Panc1 (cell line): Measurements from ENCODE around the gene TAGLN2. TPM values are rescaled to one million over a fixed set of nuclear protein-coding genes. Genes with fewer than 3 reads are reported as not detected.

ENCODE experiments used
- ATAC-seq: fragments of 200-7000 bp; cut with Tn5 transposase; 2 replicates; pipeline ENCODE4 v1.9.1; 2020; ENCODE audit warnings: mild to moderate bottlenecking, moderate library complexity
- BruUV-seq: library from RNA; stranded (reverse); fragments of 400-500 nt; replicated peaks from 2 replicates; lab custom pipeline; 2021; lab: Mats Ljungman, UMichigan
- CTCF ChIA-PET: fragments of 300-600 bp; sonication (Branson Sonifier 250); formaldehyde crosslinking; loops from one replicate; lab custom pipeline; 2022; ENCODE audit warnings: antibody characterized with exemption; lab: Charles Lee
- POLR2A ChIA-PET: fragments of 300-600 bp; sonication (Branson Sonifier 250); formaldehyde crosslinking; loops from one replicate; lab custom pipeline; 2022; ENCODE audit warnings: antibody characterized with exemption; lab: Charles Lee
- DNase-seq: peaks from one replicate; pipeline ENCODE4 v3.0.0-alpha.2; 2010; ENCODE audit warnings: low read depth, low spot score
- H3K27ac ChIP-seq: 2 replicates; pipeline ENCODE4 v1.5.1; 2011; ENCODE audit warnings: mild to moderate bottlenecking, low read length, inconsistent platforms
- H3K27me3 ChIP-seq: fragments of 200-500 bp; sonication (Bioruptor generic); 2 replicates; pipeline ENCODE4 v1.6.0; 2014; ENCODE audit warnings: low read length, inconsistent platforms; ENCODE audit not compliant: control insufficient read depth, insufficient read depth
- H3K36me3 ChIP-seq: fragments of 200-500 bp; sonication (Bioruptor generic); 2 replicates; pipeline ENCODE4 v1.5.1; 2014; ENCODE audit warnings: inconsistent platforms, mild to moderate bottlenecking, low read length, moderate library complexity; ENCODE audit not compliant: control insufficient read depth, insufficient read depth
- H3K4me1 ChIP-seq: 2 replicates; pipeline ENCODE4 v1.5.1; 2011; ENCODE audit warnings: inconsistent platforms, mild to moderate bottlenecking, low read length, moderate library complexity; ENCODE audit not compliant: control insufficient read depth, insufficient read depth
- H3K4me3 ChIP-seq, 2 experiments: 2 replicates each; pipeline ENCODE4 v1.5.1; 2011 to 2012; ENCODE audit warnings: low read depth in 2 of 2, low read length in 2 of 2, mild to moderate bottlenecking in 2 of 2, inconsistent platforms in 1 of 2, moderate library complexity in 1 of 2
- H3K9me3 ChIP-seq: fragments of 200-500 bp; sonication (Bioruptor generic); 2 replicates; pipeline ENCODE4 v1.5.1; 2014; ENCODE audit warnings: low read depth, mild to moderate bottlenecking, inconsistent platforms, low read length, moderate library complexity; ENCODE audit not compliant: control insufficient read depth, insufficient read depth
- CTCF ChIP-seq: fragments of 450-650 bp; IDR thresholded peaks from 2 replicates; pipeline ENCODE4 v1.5.1; 2017; ENCODE audit warnings: mild to moderate bottlenecking
- POLR2AphosphoS5 ChIP-seq: IDR thresholded peaks from 2 replicates; pipeline ENCODE4 v1.6.1; 2012; ENCODE audit warnings: mild to moderate bottlenecking, low read depth, low read length, moderate library complexity
- REST ChIP-seq, 2 experiments: IDR thresholded peaks; 2 replicates each; pipeline ENCODE4 v1.6.1; 2011 to 2012; ENCODE audit warnings: low read depth in 2 of 2, control low read depth in 1 of 2, low read length in 1 of 2, mild to moderate bottlenecking in 1 of 2, moderate library complexity in 1 of 2; ENCODE audit not compliant: insufficient read depth in 1 of 2
- SIN3A ChIP-seq: IDR thresholded peaks from 2 replicates; pipeline ENCODE4 v1.6.1; 2012; ENCODE audit warnings: low read depth, mild to moderate bottlenecking, low read length, moderate library complexity, borderline replicate concordance; ENCODE audit not compliant: insufficient read depth
- TCF7L2 ChIP-seq: IDR thresholded peaks from 2 replicates; pipeline ENCODE4 v1.6.1; 2011; ENCODE audit warnings: mild to moderate bottlenecking, low read depth, low read length, inconsistent platforms
- in situ Hi-C: cut with HindIII; loops from 2 replicates; pipeline ENCODE4 v1.10.0; 2016; ENCODE audit warnings: low sequenced_read_pairs, low pct_unique_long_range_greater_than_20kb
- intact Hi-C: fragments of 100-400 bp; cut with micrococcal nuclease; formaldehyde crosslinking; loops from one replicate; pipeline ENCODE4 v1.10.0; 2022; ENCODE audit not compliant: unreplicated experiment
- total RNA-seq: library from RNA; stranded (reverse); gene quantifications from one replicate; pipeline ENCODE4 v1.2.1, GENCODE V29; 2021; ENCODE audit not compliant: unreplicated experiment

TAGLN2 gene
- total RNA-seq, 1 experiment from 2014 or later = 474 TPM

GRCh38 chr1:159937054-159937750, 11.9 kb upstream of the TAGLN2 start:
- Histone ChIP-seq H3K27me3 (no peaks in the 10 kb centered on the region), H3K27ac (no peak overlapping the region), H3K4me1 (peaks cover 17% of the 10 kb centered on the region), H3K4me3 (no peak overlapping the region), H3K36me3 (no peaks in the 10 kb centered on the region), H3K9me3 (no peaks in the 10 kb centered on the region)
- BruUV-seq = no TSS peak
- intact Hi-C loops (no loop called here), in situ Hi-C loops (no loop called here)
- no peak for TF ChIP-seq REST (IDR thresholded peaks at IDR 0.05; ENCODE audit: insufficient read depth in 1 of 2, low read depth in 2 of 2, low read length in 1 of 2)
- no peak for TF ChIP-seq CTCF
- no peak for TF ChIP-seq TCF7L2
- ATAC-seq (no peak), DNase-seq (no peak)
- POLR2A ChIA-PET = no interaction called here
- CTCF ChIA-PET = interaction anchor here (2.1 to 2.3 kb wide), 2 partner anchors 70 kb away, joined by 12 to 14 read pairs; no protein-coding TSS in a partner anchor

DNA sequence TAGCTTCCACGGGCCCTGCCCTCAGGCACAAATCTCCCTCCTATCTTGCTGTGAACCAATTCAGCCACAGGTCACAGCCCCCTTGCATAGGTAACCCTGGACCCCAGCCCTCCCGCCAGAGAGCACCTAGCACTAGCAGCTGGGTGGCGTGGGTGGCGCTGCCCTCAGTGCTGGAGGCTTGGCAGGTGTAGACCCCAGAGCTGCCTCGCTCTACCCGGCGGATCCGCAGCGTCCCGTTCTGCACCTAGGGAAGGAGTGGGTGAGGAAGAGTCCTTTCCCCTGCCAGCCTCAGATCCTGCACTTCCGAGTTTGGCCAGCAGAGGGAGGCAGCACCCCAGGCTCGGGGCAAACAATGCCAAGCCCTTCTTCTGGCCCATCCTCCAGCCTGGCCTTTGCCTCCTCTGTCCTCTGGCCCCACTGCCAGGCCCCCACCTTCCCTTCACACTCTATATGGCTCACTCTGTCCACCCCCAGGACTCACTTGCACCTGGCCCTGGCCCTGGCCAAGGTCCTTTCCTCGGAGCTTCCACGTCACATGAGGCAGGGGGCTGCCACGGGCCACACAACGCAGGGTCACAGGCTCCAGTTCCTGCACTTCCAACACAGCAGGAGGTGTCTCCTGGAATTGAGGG, 11.1 kb upstream of the TAGLN2 start:
- H3K9me3 ChIP-seq = no peaks in the 10 kb centered on the region
- H3K4me1 ChIP-seq = peaks cover 17% of the 10 kb centered on the region
- TF ChIP-seq POLR2AphosphoS5 = no peak
- no peak for TF ChIP-seq SIN3A
- TF ChIP-seq REST (IDR thresholded peaks at IDR 0.05; ENCODE audit: insufficient read depth in 1 of 2, low read depth in 2 of 2, low read length in 1 of 2) = peak in 1 of 2 experiments; percentile 64; a peak in 2 of 4 replicates
- TF ChIP-seq CTCF = peak; percentile 97
- TF ChIP-seq TCF7L2 = no peak
- peak; percentile 87 for ATAC-seq
- CTCF ChIA-PET = interaction anchor here (1.2 to 2.1 kb wide), 3 partner anchors 67 to 71 kb away, joined by 3 to 12 read pairs (median 5); no protein-coding TSS in a partner anchor
- H3K27me3 ChIP-seq = no peaks in the 10 kb centered on the region
- in situ Hi-C loops = no loop called here
- H3K27ac ChIP-seq = no peak overlapping the region
- POLR2A ChIA-PET = no interaction called here
- peak; percentile 60 for DNase-seq
- BruUV-seq = no TSS peak
- intact Hi-C loops = loop anchor here (1.0 kb wide), 1 partner anchor 70 kb away; no protein-coding TSS in a partner anchor
- no peaks in the 10 kb centered on the region for H3K36me3 ChIP-seq
- no peak overlapping the region for H3K4me3 ChIP-seq
